AG09319 (cell line): Measurements from ENCODE around the gene HAP1.
"Not testable (repeated sequence)": the region's sequence is repeated elsewhere in the genome, so short reads cannot be mapped to it uniquely, and the experiment has no call there.

Experiments
- DNase-seq: peaks from one replicate; pipeline ENCODE4 v3.0.0-alpha.2; 2010; ENCODE audit warnings: low read depth; ENCODE audit errors: extremely low read depth
- CTCF ChIP-seq: IDR thresholded peaks from 2 replicates; pipeline ENCODE4 v1.5.1; 2011; ENCODE audit warnings: low read depth, mild to moderate bottlenecking, inconsistent platforms, low read length, moderate library complexity

Gene HAP1

GRCh38 chr17:41734139-41734948 is at the start of gene HAP1:
HAP1 (minus strand) TSS chr17:41734643; CDS start chr17:41734634, 9 bp downstream.
- TF ChIP-seq CTCF: no peak
- no peak for DNase-seq

- no peak for TF ChIP-seq CTCF
Measured at GRCh38 chr17:41782142-41782541, 47.7 kb upstream of the HAP1 start.

GRCh38 chr17:41781404-41782110 is 47.1 kb upstream of the HAP1 start:
- no peak for TF ChIP-seq CTCF
- DNase-seq: no peak

More at GRCh38 chr17:41782142-41782541, 47.7 kb upstream of the HAP1 start:
- no peak for DNase-seq

- TF ChIP-seq CTCF: no peak
- DNase-seq: no peak
Measured at GRCh38 chr17:41779954-41780353, 45.5 kb upstream of the HAP1 start.

- TF ChIP-seq CTCF: no peak
- peak; percentile 69 for DNase-seq
Measured at GRCh38 chr17:41777574-41778188, 43.2 kb upstream of the HAP1 start.

- TF ChIP-seq CTCF: no peak
- no peak for DNase-seq
Measured at GRCh38 chr17:41777157-41777573, 42.7 kb upstream of the HAP1 start.

- DNase-seq: not testable (repeated sequence)
Measured at GRCh38 chr17:41776262-41776900, 41.9 kb upstream of the HAP1 start.
